22Rv1 (cell line): Measurements from ENCODE around the gene SLC26A9.

ENCODE experiments used
- CTCF ChIP-seq: fragments of 450-650 bp; IDR thresholded peaks from 2 replicates; pipeline ENCODE4 v1.5.1; 2017; ENCODE audit warnings: mild to moderate bottlenecking
- ZFX ChIP-seq: fragments of 450-650 bp; IDR thresholded peaks from 2 replicates; pipeline ENCODE4 v1.6.1; 2017; ENCODE audit warnings: antibody characterized with exemption, borderline replicate concordance

DNA sequence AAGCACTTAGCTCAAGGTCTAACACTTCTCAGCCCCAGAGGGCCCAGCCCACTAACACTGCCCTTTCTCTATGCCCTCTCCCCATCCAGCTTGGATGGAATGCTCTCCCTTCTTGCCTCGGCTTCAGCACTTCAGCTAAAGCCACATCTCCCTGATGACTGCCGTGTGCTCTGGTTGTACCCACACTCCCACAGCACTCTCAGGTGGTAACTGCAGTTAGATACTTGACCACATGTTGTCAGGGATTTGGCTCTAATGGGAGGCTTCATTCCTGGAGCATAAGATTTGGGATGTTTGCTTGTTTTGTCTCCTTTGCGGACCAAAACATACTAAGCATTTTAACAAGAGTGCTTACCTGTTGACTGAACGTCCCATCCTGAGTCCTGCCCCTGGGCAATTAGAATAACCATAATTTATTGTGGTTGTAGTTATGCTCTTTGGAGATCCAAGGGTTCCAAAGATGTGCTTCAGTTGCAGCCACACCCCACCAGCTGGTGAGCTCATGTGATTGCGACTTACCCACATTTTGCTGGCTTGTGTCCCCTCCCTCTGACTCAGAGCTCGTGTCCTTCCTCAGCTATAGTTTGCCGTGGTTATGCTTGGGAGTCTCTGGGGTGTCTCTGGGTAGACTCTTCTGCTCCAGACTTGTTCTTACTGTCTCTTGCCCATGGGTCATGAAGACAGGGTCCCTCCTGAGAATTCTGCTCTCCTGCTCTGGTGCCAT is 7.7 kb upstream of the SLC26A9 start:
- TF ChIP-seq CTCF (no peak), ZFX (no peak)
